Stimulated activated CD8-positive, alpha-beta memory T cell treated with anti-CD3 and anti-CD28 coated beads, Interleukin-15, amount 100 ng/mL, for 4 hours (primary cell): ENCODE results near the gene MGAT4B.
"Not testable (repeated sequence)": the region's sequence is repeated elsewhere in the genome, so short reads cannot be mapped to it uniquely, and the experiment has no call there.

Experiments
- DNase-seq, 2 donors: peaks; one replicate each; pipeline ENCODE4 v3.0.0-alpha.2; 2020; ENCODE audit warnings: low read depth in 2 of 2

MGAT4B gene

DNA sequence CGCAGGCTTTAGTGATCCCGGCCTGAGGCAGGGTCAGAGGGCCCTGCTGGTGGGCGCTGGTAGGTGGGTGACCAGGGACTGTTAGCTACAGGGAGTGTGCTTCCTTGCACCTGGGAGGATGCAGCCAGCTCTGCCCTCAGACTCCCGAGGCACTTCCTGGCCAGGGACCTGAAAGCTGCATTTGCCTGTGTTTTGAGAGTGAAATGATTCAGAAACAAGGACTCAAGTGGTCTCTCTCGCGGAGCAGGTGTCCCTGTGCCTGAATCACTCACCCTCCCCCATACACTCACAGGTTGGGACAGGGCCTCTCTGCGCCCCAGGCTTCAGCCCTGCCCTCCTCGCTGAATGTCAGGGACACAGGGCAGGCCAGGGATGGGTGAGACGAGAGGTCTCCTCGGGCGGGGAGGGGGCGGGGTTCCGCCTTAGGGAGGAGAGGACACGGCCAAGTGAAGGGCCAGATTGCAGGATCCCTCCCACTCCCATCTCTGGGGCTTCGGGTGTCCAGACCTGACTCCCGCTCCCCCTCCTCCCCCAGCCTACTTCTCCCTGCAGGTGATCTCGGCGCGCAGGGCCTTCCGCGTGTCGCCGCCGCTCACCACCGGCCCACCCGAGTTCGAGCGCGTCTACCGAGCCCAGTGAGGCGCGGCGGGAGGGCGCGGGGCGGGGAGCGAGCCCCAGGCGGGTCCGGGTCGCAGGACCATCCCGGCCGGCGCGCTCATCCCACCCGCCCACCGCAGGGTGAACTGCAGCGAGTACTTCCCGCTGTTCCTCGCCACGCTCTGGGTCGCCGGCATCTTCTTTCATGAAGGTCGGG is 11.4 kb downstream of the MGAT4B start:
- DNase-seq = no peak

DNA sequence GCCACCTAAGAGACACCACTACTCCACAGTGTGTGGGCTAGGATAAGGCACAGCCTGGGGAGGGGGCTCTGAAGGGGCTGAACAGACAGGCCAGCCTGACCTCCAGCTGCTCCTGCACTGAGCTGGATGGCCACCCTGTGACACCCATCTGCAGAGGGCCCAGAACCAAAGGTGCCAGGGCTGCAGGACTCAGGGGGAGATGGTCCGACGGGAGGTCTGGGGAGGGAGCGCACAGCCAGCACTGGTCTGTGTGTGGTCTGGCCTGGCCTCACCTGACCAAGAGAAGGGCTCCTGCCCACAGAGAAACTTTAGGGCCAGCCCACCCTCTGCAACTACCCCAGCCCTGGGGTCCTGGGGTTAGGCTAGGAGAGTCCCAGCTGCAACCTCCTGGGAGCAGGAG is 12.1 kb downstream of the MGAT4B start:
- DNase-seq = no peak

DNA sequence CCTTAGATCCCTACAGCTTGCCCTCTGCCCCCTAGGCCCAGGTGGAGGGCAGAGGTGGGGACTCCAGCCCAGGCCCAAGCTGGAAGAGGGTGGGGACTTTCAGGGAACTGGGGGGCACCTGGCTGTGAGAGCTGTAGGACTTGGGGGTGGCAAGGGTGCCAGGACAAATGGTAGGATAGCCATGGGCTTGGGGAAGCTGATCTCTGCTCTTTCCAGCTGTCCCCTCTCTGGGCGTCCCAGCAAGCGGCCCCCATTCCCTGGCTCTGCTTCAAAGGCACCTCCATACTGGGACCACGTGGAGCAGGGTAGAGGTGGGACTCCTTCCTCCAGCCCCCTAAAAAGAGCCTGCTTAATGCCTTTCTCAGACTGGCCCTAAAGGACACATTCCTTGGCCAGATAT is 12.5 kb downstream of the MGAT4B start:
- no peak for DNase-seq

DNA sequence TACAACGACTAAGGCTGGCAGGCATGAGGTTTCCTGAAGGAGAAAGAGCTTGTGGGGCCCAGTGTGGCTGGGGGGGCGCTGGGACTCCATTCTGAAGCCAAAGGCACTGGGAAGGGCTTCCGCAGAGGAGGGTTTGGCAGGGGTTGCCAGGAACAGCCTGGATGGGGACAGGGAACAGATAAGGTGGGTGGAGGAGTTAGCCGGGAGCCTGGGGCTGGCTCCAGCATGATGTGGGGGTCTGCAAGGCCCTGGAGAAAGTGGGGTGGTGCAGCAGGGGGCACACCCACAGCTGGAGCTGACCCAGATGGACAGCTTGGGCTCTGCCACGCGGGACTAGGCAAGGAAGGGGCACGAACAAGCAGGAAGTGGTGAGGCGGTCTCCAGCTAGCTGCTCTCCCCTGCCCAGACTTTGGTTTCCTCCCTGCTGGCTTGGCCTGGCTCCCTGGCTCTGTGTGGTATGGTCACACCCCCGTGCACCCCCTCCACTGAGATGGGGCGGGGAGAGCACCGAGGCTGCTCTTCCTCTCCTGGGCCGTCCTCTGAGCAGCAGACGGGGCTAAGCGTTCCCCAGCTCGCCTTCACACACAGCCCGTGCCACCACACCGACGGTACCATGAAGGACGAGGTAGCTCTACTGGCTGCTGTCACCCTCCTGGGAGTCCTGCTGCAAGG is 13.1 kb downstream of the MGAT4B start, which contains the start of gene LTC4S:
Gene LTC4S (plus strand): TSS at position 519 of the 672 bp plus-strand sequence. CDS start 95 bp downstream, at position 614.
- DNase-seq = no peak

DNA sequence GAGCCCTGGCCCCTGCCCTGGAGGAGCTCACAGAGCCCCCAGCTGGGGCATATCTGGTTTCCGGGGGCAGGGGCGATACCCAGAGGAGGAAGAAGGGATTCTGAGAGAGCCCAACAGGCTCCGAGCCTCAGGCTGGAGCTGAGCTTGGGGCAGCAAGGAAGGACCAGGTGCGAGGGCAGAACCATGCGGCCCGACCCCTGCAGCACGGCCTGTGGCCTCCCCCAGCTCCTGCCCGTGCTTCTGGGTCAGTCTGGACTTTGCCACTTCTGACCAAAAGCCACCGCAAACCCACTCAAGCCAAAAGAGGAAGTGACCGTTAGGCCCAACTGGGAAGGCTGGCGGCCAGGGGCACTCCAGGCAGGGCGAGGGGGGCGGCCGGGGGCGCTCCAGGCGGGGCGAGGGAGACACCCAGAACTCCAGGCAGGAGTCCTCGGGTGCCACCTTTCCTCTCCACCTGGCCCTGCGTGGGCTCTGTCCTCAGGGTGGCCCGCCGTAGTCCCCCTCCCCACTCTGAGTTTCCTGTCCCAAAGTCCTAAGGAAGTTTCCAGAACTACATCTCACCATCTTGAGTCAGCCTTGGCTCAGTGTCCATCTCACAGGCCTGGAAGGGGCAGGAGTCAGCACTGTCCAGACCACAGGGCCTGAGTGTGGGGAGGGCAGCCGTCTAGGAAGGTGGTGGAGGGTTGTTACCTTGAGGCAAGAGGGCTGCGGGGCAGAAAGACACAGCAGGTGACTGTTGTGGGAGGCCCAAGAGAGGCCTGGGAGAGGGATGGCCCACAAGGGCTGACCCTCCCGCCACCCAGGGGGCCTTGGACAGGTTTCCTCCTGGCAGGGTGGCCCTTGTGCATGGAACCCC is 13.8 kb downstream of the MGAT4B start:
- no peak for DNase-seq

DNA sequence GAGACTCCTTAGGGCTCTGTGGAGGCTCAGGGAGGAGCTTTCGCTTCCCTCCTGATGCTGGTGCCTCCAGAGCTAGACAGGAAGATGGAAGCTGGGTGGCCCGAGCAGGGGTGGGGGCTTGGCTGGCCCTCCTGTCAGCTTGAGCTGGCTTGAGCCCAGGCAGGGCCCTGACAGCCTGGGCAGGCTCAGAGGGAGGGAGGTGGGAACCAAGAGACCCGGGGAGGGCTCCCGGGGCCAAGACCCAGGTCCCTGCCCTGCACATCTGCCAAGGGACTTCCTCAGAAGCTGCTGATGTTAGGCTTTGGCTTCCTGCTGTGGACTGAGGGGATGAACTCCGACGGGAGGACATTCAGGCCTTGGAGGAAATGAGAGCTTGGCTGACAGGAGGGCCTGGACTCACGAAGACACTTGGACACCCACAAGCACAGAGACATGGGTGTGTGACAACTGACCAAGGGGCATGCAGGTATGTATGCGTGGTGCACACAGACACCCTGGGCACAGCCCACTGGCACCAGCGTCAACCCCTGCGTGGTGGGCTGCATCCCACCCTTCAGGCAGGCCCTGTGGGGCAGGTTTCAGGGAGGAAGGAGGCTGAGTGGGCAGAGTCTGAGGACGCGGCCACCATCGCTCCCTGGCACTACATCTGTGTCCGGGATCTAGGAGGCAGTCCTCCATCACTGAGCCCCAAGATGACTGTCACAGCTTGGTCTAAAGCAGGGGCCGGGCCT is 14.6 kb downstream of the MGAT4B start:
- no peak for DNase-seq

DNA sequence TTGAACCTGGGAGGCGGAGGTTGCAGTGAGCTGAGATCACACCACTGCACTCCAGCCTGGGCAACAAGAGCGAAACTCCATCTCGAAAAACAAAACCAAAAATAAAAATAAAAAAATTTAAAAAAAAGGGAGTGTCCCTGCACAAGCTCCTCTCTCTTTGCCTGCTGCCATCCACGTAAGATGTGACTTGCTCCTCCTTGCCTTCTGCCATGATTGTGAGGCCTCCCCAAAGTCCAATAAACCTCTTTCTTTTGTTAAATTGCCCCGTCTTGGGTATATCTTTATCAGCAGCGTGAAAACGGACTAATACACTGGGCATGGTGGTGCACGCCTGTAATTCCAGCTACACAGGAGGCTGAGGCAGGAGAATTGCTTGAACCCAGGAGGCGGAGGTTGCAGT is 17.4 kb downstream of the MGAT4B start:
- not testable (repeated sequence) for DNase-seq

DNA sequence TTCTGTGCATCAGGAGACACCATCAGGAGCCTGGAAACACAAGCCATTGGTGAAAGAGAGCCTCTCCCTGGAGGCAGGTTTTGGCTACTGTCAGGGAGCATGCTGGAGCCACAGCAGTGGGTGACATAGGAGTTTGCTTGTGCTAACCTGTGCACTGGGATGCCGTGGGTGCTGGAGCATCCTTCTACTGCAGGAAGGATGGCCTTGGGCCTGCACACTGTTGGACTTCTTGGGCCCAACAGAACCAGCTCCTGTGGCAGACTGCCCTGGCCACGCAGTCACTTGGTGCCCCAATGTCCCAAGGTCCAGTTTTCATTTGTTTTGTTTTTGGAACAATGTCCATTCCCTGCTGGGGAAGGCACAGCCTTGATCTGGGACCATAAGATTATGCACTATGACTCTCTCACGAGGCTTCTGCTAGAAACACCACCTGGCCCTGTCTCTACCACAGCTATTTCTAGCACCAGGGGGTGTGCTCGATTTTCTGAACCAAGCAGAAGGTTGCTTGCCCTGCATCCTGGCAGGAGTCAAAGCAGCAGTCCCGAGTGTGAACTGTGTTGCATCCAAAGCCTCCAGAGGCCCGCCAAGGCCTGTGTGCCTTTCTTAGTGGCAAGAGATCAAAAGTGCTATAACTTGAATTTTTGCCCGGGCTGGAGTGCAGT is 18.3 kb downstream of the MGAT4B start:
- no peak for DNase-seq

DNA sequence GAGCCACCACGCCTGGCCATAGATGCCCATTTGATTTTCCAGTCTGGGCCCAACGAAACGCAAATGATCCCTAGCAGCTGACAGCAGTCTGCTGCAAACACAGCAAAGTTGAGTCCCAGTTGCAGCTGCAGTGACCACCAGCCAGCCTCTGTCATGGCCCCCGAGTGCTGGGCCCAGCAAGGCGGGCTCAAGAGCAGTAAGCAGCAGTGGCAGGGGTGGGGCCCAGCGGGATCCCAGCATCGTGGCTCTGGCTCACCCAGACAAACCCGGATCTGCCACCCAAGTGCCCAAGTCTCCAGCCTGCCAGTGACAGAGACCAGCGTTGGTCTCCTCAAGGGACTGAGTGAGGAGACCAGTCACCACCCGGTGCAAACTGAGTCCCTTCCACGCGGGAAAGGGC is 19.8 kb downstream of the MGAT4B start:
- no peak for DNase-seq

DNA sequence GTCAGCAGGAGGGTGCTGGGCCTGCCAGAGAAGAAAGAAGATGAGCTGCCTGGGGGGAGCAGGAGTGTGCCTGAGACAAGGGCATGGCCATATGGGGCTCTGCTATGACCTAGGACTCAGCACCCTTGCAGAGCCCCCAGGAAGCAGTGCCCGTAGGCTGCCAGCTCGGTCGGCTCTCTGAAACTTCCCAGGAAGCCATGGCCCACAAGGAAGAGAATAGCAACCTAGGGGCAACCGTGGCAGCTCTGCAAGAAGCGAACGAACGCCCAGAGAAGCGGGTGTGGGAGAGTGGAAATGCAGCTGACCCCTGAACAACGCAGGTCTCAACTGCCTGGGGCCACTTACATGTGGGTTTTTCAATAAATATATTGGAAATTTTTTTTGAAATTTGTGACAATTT is 23.5 kb downstream of the MGAT4B start:
- DNase-seq = no peak

DNA sequence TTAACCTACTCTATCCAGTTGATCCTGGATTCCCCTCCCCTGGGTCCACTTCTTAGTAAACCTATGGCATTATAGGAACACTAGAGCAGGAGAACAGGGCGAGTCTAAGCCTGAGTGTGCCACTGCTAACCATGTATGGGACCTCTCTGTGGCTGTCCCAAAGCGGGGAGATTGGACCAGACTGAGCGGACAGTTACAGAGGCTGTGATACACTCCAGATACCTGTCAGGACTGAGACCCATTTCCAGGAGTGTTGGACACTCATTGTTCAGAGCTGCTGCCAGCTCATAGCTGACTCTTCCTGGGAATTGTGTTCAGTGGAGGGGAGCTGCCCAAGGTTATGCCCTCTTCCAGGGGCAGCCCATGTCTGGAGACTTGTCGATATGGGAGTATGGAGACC is 24.8 kb downstream of the MGAT4B start:
- DNase-seq = no peak

DNA sequence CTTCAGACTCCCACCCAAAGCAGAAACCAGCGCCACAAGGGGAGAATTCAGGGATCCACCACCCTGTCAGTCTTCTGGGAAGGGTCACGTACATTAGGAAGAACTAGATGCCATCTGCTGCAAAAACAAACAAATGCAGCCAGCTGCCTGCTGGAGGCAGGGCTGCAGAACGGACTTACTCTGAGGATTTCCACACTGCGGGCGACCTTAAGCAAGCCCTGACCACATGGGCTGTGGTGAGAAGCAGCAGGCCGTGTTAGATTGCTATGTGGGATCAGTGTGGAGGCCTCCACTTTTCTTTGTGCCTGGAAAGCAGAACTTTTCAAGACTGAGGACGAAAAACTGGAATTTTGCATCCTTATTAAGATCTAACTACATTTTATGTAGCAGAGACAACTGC is 26.3 kb downstream of the MGAT4B start:
- DNase-seq = no peak

DNA sequence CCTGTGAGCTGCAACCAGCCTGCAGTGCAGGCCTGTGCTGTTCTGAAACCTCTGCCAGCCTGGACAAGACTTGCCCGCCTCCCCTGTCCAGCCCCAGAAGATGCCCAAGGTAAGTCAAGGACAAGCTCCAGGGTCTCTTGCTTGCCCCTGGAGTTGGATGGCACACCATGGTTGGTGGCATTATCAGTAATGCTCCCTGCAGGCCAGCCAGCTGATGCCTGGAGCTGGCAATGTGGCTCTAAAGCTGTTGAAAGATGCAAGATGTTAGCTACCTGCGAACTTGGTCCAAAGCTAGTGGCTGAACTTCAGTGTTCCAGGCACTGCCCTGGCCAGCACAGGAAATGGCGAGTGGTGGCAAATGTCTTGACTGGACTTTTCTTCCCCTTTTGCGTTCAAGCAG is 26.8 kb downstream of the MGAT4B start:
- no peak for DNase-seq

DNA sequence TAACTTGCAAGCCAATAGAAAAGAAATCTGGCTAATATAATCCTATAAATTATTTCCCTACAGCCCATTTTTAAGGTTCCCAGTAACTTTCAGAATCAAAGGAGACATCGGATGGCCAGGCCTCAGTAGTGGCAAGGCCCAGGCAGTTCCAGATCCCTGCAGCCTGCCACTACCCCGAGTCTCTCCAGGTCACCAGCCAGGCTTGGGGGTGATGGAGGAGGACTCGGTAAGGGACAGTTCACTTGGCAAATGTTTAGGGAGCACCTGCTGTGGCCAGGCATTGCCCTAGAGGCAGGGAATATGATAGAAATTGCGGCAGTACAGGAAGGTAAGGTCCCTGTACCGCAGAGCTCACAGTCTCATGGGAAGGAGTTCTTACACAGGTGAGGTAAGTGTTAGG is 28.1 kb downstream of the MGAT4B start:
- no peak for DNase-seq

DNA sequence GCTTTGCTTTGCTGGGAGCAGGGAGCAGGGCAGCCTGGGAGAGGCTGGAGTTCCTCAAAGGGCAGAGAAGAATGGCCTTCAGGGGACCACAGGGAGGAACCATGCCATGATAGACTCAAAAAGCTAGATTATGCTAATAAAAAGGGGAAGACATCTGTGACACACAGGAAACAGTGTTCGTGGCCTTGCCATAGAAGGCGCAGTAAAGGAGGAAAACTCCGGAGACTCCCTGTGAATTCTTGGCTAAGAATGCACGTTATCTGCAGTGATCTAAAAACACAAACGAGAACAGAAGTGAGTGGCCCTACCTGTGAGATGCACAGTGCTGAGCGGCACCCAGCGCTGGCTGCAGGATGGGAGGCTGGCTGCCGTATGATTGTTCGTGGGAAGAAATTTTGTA is 28.8 kb downstream of the MGAT4B start:
- no peak for DNase-seq

DNA sequence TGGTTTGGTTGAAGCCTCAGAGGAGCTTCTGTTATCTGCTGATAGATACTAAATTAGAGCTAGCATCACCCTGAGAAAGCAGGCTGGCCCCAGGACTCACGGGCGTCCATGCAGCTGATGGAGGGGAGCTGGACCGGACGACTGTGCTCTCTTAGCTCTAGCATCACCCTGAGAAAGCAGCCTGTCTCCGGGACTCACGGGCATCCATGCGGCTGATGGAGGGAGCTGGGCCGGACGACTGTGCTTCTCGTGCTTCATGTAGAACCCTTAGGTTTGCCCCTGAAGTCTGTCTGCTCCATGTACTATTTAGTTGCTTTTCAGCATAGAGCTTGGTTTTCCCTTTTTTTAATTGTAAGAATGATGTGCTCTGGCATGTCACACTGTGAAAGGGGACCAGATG is 29.2 kb downstream of the MGAT4B start:
- DNase-seq = no peak

DNA sequence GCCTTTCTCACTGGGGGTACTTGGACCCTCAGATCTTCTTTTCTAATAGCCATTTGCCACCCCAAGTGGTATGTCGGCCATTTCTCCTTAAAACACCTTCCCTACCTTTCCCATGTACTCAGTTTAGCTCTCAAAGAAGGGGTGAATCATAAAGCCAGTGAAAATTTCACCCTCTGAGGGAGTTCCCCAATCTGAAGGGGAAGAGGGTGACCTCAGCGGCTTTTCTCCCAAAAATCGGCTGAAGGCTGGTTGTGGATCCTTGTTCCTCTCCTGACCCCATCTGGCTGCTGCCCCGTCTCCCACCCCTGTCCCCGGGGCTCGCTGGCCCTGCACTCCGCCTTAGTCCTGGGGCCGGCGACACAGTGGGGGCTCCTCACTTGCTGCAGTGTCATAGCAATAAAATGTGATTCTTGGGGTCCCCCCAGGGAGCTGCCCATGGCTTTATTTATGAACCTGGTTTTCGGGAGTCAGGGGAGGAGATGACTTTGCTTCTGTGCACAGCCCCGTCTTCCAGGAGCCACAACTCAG is 30.2 kb downstream of the MGAT4B start:
- DNase-seq = no peak

DNA sequence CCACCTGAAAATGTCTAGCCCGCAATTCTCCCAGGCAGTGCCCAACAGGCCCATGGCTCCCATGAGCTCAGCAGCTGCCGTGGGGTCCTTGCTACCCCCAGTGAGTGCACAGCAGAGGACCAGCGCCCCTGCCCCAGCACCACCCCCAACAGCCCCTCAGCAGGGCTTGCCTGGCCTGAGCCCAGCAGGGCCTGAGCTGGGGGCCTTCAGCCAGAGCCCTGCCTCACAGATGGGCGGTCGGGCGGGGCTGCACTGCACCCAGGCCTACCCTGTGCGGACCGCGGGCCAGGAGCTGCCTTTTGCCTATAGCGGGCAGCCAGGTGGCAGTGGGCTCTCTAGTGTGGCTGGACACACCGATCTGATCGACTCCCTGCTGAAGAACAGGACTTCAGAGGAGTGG is 32.2 kb downstream of the MGAT4B start:
- no peak for DNase-seq

DNA sequence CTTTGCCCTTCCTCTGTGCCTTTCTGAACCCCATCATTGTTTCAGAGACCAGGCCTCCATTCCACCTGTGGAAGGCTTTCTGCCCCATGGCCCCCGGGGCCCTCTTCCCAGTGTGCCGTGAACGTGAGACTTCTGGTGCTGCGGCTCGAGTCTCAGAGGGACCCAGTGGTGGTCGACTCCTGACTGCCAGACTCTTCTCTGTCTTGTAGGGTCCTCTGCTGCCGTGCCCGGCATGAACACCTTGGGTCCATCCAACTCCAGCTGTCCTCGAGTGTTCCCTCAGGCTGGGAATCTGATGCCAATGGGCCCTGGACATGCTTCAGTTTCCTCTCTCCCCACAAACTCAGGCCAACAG is 33.0 kb downstream of the MGAT4B start:
- DNase-seq = no peak

DNA sequence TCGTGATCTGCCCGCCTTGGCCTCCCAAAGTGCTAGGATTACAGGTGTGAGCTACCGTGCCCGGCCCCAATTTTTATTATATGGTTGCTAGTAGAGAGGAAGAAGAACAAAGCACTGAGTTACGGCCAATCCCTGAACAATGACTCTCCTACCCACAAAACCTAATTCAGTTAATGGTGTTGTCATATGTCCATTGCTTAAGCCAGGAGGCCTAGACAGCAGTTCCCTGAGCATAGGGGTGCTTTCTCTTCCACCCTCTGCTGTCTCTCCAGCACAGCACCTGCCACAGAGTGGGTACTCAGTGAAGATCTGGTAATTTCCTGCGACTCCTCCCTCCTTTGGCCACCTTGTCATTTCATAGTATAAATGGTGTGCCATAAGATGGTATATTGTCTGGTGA is 34.3 kb downstream of the MGAT4B start:
- DNase-seq = no peak

DNA sequence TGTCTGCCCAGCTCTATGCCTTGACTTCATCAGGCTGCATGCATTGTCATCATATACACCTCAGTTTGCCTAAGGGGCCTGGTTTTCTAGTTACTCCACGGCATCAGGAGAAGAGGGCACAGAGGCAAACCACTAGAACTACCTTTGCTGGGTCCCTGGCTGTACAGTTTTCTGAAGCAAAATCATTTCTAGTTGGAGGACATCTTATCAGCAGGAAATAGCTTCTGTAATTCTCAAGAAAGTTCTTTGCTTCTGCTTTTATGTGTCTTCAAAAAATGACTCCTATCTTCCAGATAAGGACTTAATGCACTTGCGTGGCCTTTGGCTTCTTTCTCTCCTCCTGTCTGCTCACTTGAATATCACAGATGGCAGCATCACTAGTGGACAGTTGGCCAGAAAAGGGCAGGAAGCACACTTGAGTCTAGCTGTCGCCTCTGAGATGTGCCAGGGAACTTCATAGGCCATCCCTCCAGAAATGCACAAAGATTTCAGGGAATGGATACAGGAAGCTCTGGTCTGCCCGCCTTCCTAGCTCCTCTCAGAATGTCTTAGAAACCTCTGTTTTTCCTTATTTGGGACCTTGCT is 35.3 kb downstream of the MGAT4B start:
- no peak for DNase-seq
